Vagina (tissue), 2 donors: ENCODE results near the gene ADPRS. TPM values are rescaled to one million over a fixed set of nuclear protein-coding genes. Genes with fewer than 3 reads are reported as not detected.

Experiments used
- DNase-seq, 2 donors: peaks; one replicate each; pipeline ENCODE4 v3.0.0-alpha.2; 2017; ENCODE audit errors: extremely low spot score in 2 of 2
- H3K27ac ChIP-seq: fragments of 200-600 bp; sonication (generic); one replicate; pipeline ENCODE4 v1.5.1; 2019
- H3K27me3 ChIP-seq: fragments of 200-600 bp; sonication (generic); one replicate; pipeline ENCODE4 v1.5.1; 2019
- H3K36me3 ChIP-seq, 2 donors: fragments of 200-600 bp; sonication (generic); one replicate each; pipeline ENCODE4 v1.5.1; 2017 to 2019
- H3K4me1 ChIP-seq: fragments of 200-600 bp; sonication (generic); one replicate; pipeline ENCODE4 v1.5.1; 2019
- H3K4me3 ChIP-seq, 2 donors: fragments of 200-600 bp; sonication (generic); 1 replicate in 1 of 2; 2 replicates in 1 of 2; pipeline ENCODE4 v1.5.1; 2016 to 2019
- H3K9me3 ChIP-seq: fragments of 200-600 bp; sonication (generic); one replicate; pipeline ENCODE4 v1.5.1; 2019
- POLR2A ChIP-seq, 2 donors: fragments of 450-650 bp; IDR thresholded peaks; one replicate each; pipeline ENCODE4 v1.6.1; 2017; ENCODE audit warnings: antibody characterized with exemption in 2 of 2, mild to moderate bottlenecking in 2 of 2, moderate library complexity in 2 of 2
- POLR2AphosphoS5 ChIP-seq, 2 donors: sonication (generic); formaldehyde crosslinking; IDR thresholded peaks; one replicate each; pipeline ENCODE4 v1.9.0; 2017; ENCODE audit warnings: antibody characterized with exemption in 2 of 2, mild to moderate bottlenecking in 2 of 2, low read depth in 1 of 2; ENCODE audit not compliant: insufficient read depth in 1 of 2
- intact Hi-C: fragments of 100-400 bp; cut with DNase I; formaldehyde crosslinking; loops from one replicate; pipeline ENCODE4 v1.15.1; 2023
- total RNA-seq: library from RNA; depleted of rRNA; stranded (reverse); fragments of >200 nt; gene quantifications from one replicate; pipeline ENCODE4 v1.2.3, GENCODE V29; 2016
- TF ChIP-seq, protein P1 (sequence below), 3 experiments: fragments of 450-650 bp in 2 of 3; fragments of 200-600 bp in 1 of 3; sonication (generic) in 1 of 3; IDR thresholded peaks; one replicate each; pipeline ENCODE4 v1.5.1; 2017 to 2019; ENCODE audit warnings: antibody characterized with exemption in 3 of 3, mild to moderate bottlenecking in 2 of 3, moderate library complexity in 2 of 3

Gene ADPRS
- total RNA-seq, 1 donor from 2014 or later: 32.2 TPM

DNA sequence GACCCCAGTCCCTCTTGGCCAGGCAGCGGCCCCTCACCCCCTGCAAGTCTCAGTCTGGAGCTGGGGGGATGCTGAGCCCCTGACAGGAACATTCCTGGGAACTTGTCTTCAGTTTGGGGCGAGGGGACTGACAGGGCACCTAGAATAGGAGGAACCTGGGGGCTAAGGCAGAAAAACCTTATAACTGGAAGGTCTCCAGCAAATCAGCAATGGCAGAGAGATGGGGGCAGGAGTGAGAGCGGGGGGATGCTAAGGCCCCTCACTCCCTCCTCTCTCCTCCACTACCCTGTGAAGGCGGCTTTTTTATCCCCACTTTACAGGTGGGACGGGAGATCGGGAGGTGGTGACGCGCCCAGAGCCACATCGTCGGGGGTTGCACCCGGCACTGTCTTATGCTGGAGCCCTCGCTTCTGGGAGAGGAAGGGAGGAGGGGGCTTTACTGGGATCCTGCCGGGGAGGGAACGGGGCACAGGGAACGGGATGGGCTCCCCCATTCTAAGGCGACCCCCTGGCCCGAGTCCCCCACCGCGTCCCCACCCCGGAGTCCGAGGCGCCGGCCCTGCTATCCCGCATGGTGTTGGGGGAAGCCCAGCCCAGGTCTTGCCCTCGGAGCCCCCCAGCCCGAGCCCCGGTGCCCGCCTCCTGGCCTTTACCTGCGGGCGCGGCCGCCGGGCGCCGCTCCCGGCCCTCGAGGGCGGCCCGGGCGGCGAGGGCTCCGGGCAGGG, 35.9 kb downstream of the ADPRS start:
- Histone ChIP-seq H3K36me3 (no peaks in the 10 kb centered on the region), H3K27ac (peak overlapping the region; percentile 48), H3K4me1 (peaks cover 32% of the 10 kb centered on the region), H3K27me3 (no peaks in the 10 kb centered on the region), H3K9me3 (no peaks in the 10 kb centered on the region), H3K4me3 (peak overlapping the region; percentile 42 to 52)
- no peak for DNase-seq
- intact Hi-C loops: no loop called here
- TF ChIP-seq, protein P1, sequence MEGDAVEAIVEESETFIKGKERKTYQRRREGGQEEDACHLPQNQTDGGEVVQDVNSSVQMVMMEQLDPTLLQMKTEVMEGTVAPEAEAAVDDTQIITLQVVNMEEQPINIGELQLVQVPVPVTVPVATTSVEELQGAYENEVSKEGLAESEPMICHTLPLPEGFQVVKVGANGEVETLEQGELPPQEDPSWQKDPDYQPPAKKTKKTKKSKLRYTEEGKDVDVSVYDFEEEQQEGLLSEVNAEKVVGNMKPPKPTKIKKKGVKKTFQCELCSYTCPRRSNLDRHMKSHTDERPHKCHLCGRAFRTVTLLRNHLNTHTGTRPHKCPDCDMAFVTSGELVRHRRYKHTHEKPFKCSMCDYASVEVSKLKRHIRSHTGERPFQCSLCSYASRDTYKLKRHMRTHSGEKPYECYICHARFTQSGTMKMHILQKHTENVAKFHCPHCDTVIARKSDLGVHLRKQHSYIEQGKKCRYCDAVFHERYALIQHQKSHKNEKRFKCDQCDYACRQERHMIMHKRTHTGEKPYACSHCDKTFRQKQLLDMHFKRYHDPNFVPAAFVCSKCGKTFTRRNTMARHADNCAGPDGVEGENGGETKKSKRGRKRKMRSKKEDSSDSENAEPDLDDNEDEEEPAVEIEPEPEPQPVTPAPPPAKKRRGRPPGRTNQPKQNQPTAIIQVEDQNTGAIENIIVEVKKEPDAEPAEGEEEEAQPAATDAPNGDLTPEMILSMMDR (IDR thresholded peaks at IDR 0.05): no peak
- TF ChIP-seq POLR2A (IDR thresholded peaks at IDR 0.05): no peak
- no peak for TF ChIP-seq POLR2AphosphoS5 (IDR thresholded peaks at IDR 0.05; ENCODE audit: insufficient read depth in 1 of 2, low read depth in 1 of 2)

DNA sequence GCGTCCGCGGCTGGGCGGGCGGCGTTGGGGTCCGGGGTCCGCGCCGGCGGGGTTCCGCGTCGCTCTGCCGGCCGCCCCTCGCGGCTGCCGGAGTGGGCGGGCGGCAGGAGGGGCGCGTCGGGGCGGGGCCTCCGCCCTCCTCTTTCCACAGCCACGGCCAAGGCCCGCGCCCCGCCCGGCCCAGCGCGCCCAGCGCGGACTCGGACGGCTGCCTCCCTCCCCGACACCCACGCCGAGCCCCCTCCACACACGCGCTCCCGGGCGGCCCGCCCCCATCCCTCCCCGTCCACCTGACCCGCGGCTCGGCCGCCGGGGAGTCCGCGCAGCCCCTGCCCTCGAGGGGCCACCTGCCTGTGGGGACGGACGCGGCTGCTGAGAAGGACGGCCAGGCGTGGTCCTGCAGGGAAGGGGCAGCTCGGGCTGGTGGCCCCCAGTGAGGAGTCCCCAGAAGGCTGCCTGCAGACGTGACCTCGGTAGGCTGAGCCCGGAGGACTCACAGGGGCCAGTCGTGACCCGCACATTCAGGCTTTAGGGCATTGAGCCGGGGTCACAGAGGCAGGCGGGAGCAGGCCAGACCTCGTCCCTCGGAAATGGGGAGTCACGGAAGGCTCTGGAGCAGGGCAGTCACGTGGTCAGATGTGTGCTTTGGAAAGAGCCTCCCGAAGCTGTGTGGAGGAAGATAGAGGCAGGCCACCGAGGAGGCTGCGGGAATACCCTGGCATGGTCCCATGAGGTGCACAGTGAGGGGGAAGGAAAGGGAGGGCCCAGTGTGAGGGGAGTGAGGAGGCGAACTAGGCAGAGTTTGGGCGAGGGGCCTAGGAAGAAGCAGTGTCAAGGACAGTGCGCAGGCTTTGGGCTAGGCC, 36.7 kb downstream of the ADPRS start, which contains the start of gene COL8A2:
COL8A2 (minus strand) TSS at position 94 of the 863 bp plus-strand sequence. CDS start 24,980 bp downstream, outside the sequence.
- Histone ChIP-seq H3K27me3 (no peaks in the 10 kb centered on the region), H3K36me3 (no peaks in the 10 kb centered on the region), H3K4me3 (peak within 1 kb of the TSS; percentile 42 to 52), H3K27ac (peak within 1 kb of the TSS; percentile 76), H3K4me1 (peaks cover 32% of the 10 kb centered on the region), H3K9me3 (no peaks in the 10 kb centered on the region)
- DNase-seq: no peak
- TF ChIP-seq POLR2A (IDR thresholded peaks at IDR 0.05): no peak
- TF ChIP-seq, protein P1 (IDR thresholded peaks at IDR 0.05): no peak
- intact Hi-C loops: no loop called here

DNA sequence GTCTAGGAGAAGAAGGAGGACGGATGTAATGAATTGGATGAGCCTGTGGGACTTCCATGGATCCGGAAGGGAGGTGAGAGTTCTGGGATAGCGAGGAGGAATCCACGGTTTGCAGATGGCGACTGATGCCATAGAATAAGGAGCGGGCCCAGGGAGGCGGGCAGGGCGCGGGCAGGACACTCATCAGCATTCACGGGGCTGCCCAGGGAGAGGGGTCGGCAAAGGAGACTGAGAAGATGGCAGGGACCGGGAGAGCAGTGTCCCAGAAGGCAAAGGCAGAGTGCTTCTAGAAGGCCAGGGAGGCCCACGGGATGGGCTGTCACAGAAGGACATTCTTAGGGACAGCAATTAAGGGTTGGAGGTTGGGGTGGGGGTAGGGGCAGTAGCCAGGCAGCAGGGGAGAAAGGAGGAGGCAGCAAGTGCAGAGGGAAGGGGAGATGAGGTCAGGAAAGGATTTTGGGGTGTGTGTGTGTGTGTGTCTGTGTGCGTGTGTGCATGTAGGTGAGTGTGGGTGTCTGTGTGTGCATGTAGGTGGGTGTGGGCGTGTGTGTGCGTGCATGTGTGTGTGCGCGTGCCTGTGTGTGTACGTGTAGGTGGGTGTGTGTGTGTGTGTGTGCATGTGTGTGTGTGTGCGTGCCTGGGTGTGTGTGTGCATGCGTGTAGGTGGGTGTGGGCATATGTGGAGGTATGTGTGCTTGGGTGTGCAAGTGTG, 37.5 kb downstream of the ADPRS start:
- Histone ChIP-seq H3K27ac (peak overlapping the region; percentile 76), H3K27me3 (no peaks in the 10 kb centered on the region), H3K36me3 (no peaks in the 10 kb centered on the region), H3K9me3 (no peaks in the 10 kb centered on the region), H3K4me3 (peak overlapping the region in 1 of 2 donors; percentile 52), H3K4me1 (peaks cover 32% of the 10 kb centered on the region)
- intact Hi-C loops: no loop called here
- TF ChIP-seq POLR2AphosphoS5 (IDR thresholded peaks at IDR 0.05; ENCODE audit: insufficient read depth in 1 of 2, low read depth in 1 of 2) (no peak), POLR2A (IDR thresholded peaks at IDR 0.05) (no peak)
- TF ChIP-seq, protein P1 (IDR thresholded peaks at IDR 0.05): no peak
- DNase-seq: no peak

DNA sequence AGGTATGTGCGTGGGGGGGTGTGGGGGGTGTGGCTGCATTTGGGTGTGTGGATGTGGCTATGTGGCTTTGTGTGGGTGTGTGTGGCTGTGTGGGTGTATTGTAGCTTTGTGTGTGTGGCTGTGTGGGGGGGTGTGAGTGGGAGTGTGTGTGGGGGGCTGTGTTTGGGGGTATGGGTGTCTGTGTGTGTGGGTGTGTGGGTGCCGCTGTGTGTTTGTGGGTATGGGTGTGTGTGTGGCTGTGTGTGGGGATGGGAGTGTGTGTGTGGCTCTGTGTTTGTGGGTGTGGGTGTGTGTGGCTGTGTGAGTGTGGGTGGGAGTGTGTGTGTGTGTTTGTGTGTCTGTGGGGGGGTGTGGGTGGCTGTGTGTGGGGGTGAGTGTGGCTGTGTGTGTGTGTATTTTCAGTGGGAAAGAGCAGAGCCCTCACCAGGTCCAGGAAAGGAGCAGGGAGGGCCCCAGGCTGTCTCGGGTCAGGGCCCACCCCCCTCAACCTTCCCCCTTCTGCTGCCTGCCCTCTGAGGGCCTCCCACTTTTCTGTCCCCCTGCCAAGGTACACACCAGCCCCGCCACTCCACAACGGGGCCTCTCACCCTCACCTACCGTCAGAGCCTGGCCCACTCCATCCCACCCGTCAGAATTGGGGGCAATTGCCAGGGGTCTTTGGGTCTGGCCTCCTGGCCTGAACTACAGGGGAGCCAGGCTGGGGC, 38.3 kb downstream of the ADPRS start:
- Histone ChIP-seq H3K4me3 (no peak overlapping the region), H3K27ac (no peak overlapping the region), H3K36me3 (no peaks in the 10 kb centered on the region), H3K9me3 (no peaks in the 10 kb centered on the region), H3K4me1 (peaks cover 32% of the 10 kb centered on the region), H3K27me3 (no peaks in the 10 kb centered on the region)
- TF ChIP-seq, protein P1 (IDR thresholded peaks at IDR 0.05): no peak
- TF ChIP-seq POLR2AphosphoS5 (IDR thresholded peaks at IDR 0.05; ENCODE audit: insufficient read depth in 1 of 2, low read depth in 1 of 2): no peak
- TF ChIP-seq POLR2A (IDR thresholded peaks at IDR 0.05): no peak
- intact Hi-C loops: no loop called here
- no peak for DNase-seq
